Smooth muscle cell (in vitro differentiated cells): ENCODE measurements around the gene RNASE8. TPM values are rescaled to one million over a fixed set of nuclear protein-coding genes. Genes with fewer than 3 reads are reported as not detected.

Experiments used
- DNase-seq: peaks from one replicate; lab custom pipeline; 2025; ENCODE audit not compliant: unreplicated experiment; lab: John Stamatoyannopoulos, UW
- H2AFZ ChIP-seq: fragments of 200-600 bp; sonication (generic); 2 replicates; pipeline ENCODE4 v1.6.0; 2016; ENCODE audit warnings: antibody characterized with exemption, low read depth, mild to moderate bottlenecking
- H3F3A ChIP-seq: fragments of 200-600 bp; sonication (generic); 2 replicates; pipeline ENCODE4 v1.6.0; 2017; ENCODE audit warnings: antibody characterized with exemption, low read depth
- H3K27ac ChIP-seq: fragments of 200-600 bp; sonication (generic); 2 replicates; pipeline ENCODE4 v1.5.1; 2016; ENCODE audit warnings: low read depth, mild to moderate bottlenecking
- H3K27me3 ChIP-seq: fragments of 200-600 bp; sonication (generic); 2 replicates; pipeline ENCODE4 v1.6.1; 2016; ENCODE audit warnings: low read depth, mild to moderate bottlenecking
- H3K36me3 ChIP-seq: fragments of 200-600 bp; sonication (generic); 2 replicates; pipeline ENCODE4 v1.5.1; 2016; ENCODE audit warnings: low read depth
- H3K4me1 ChIP-seq: fragments of 200-600 bp; sonication (generic); 2 replicates; pipeline ENCODE4 v1.5.1; 2016; ENCODE audit warnings: low read depth
- H3K4me2 ChIP-seq: fragments of 200-600 bp; sonication (generic); 2 replicates; pipeline ENCODE4 v1.6.0; 2016; ENCODE audit warnings: mild to moderate bottlenecking
- H3K4me3 ChIP-seq: fragments of 200-600 bp; sonication (generic); 2 replicates; pipeline ENCODE4 v1.5.1; 2016; ENCODE audit warnings: mild to moderate bottlenecking
- H3K79me2 ChIP-seq: fragments of 200-600 bp; sonication (generic); 2 replicates; pipeline ENCODE4 v1.6.0; 2016; ENCODE audit warnings: low read depth, mild to moderate bottlenecking
- H3K9ac ChIP-seq: fragments of 200-600 bp; sonication (generic); 2 replicates; pipeline ENCODE4 v1.6.0; 2016; ENCODE audit warnings: low read depth
- H3K9me3 ChIP-seq: fragments of 200-600 bp; sonication (generic); replicated peaks from 2 replicates; pipeline ENCODE4 v1.5.1; 2016; ENCODE audit warnings: low read depth
- H4K20me1 ChIP-seq: fragments of 200-600 bp; sonication (generic); 2 replicates; pipeline ENCODE4 v1.6.0; 2016; ENCODE audit warnings: low read depth
- CTCF ChIP-seq: fragments of 200-600 bp; sonication (generic); IDR thresholded peaks from 2 replicates; pipeline ENCODE4 v1.5.1; 2017; ENCODE audit warnings: borderline replicate concordance, mild to moderate bottlenecking, antibody characterized with exemption; ENCODE audit not compliant: insufficient read depth, poor library complexity, severe bottlenecking
- WGBS: methylation state at CpG from one replicate; pipeline ENCODE4 v1.1.7; 2016; ENCODE audit warnings: low lambda C conversion rate; 5-methylcytosine and 5-hydroxymethylcytosine counted together
- polyA plus RNA-seq: library from polyadenylated mRNA; unstranded; fragments of >200 nt; fragmentation: Nextera tagmentation; extraction: Ambion mirVana; gene quantifications from 2 replicates; pipeline ENCODE4 v1.2.1, GENCODE V29; 2016
- total RNA-seq: library from RNA; depleted of rRNA; stranded (reverse); fragments of >200 nt; gene quantifications from 2 replicates; pipeline ENCODE4 v1.2.3, GENCODE V29; 2014

Gene RNASE8
- total and polyA plus RNA-seq, 2 experiments from 2014 or later, result not detected

- Histone ChIP-seq H4K20me1 (no peaks in the 10 kb centered on the region), H3K9ac (no peak overlapping the region), H3K4me3 (no peak overlapping the region), H3K27ac (no peak overlapping the region), H3F3A (peaks cover 6% of the 10 kb centered on the region), H3K4me1 (no peaks in the 10 kb centered on the region), H3K9me3 (no peaks in the 10 kb centered on the region), H2AFZ (no peak overlapping the region), H3K79me2 (no peaks in the 10 kb centered on the region), H3K4me2 (no peak overlapping the region), H3K27me3 (no peaks in the 10 kb centered on the region), H3K36me3 (no peaks in the 10 kb centered on the region)
- 93% methylated on average over 4 of the region's 4 CpGs for WGBS
- DNase-seq, result no peak
- no peak for TF ChIP-seq CTCF
These were observed 24.4 kb upstream of the RNASE8 start for GRCh38 chr14:21033133-21033698.

GRCh38 chr14:21034707-21035106 lies 22.9 kb upstream of the RNASE8 start, which contains the start of gene RNASE13:
Gene RNASE13, minus strand, starts transcription at chr14:21034807. Its CDS starts 519 bp downstream, at chr14:21034288.
- H3K36me3 ChIP-seq, result no peaks in the 10 kb centered on the region
- no peaks in the 10 kb centered on the region for H3K79me2 ChIP-seq
- no peaks in the 10 kb centered on the region for H4K20me1 ChIP-seq
- no peaks in the 10 kb centered on the region for H3K9me3 ChIP-seq
- H3K27me3 ChIP-seq, result no peaks in the 10 kb centered on the region
- H3K9ac ChIP-seq, result no peak within 1 kb of the TSS
- no peak within 1 kb of the TSS for H2AFZ ChIP-seq
- H3K4me1 ChIP-seq, result peaks cover 4% of the 10 kb centered on the region
- H3K27ac ChIP-seq, result no peak within 1 kb of the TSS
- no peaks in the 10 kb centered on the region for H3F3A ChIP-seq
- no peak within 1 kb of the TSS for H3K4me3 ChIP-seq
- no peak for DNase-seq
- no peak for TF ChIP-seq CTCF
- 91% methylated on average over 5 of the region's 5 CpGs for WGBS
- H3K4me2 ChIP-seq, result no peak within 1 kb of the TSS

GRCh38 chr14:21036751-21037150 lies 20.9 kb upstream of the RNASE8 start:
- no peaks in the 10 kb centered on the region for H3F3A ChIP-seq
- no peaks in the 10 kb centered on the region for H4K20me1 ChIP-seq
- no peak for DNase-seq
- WGBS, result 92% methylated on average over 7 of the region's 7 CpGs
- no peak overlapping the region for H3K4me2 ChIP-seq
- H3K27me3 ChIP-seq, result no peaks in the 10 kb centered on the region
- no peak overlapping the region for H2AFZ ChIP-seq
- H3K4me1 ChIP-seq, result peaks cover 4% of the 10 kb centered on the region
- no peaks in the 10 kb centered on the region for H3K36me3 ChIP-seq
- H3K79me2 ChIP-seq, result no peaks in the 10 kb centered on the region
- H3K9me3 ChIP-seq, result no peaks in the 10 kb centered on the region
- H3K4me3 ChIP-seq, result no peak overlapping the region
- no peak for TF ChIP-seq CTCF
- H3K27ac ChIP-seq, result no peak overlapping the region
- no peak overlapping the region for H3K9ac ChIP-seq

GRCh38 chr14:21037156-21037555 lies 20.5 kb upstream of the RNASE8 start:
- Histone ChIP-seq H3F3A (no peaks in the 10 kb centered on the region), H2AFZ (no peak overlapping the region), H3K4me2 (no peak overlapping the region), H3K36me3 (no peaks in the 10 kb centered on the region), H3K27ac (no peak overlapping the region), H3K4me3 (no peak overlapping the region), H3K27me3 (no peaks in the 10 kb centered on the region), H3K9ac (no peak overlapping the region), H3K9me3 (no peaks in the 10 kb centered on the region), H4K20me1 (no peaks in the 10 kb centered on the region), H3K79me2 (no peaks in the 10 kb centered on the region), H3K4me1 (peaks cover 4% of the 10 kb centered on the region)
- no peak for DNase-seq
- TF ChIP-seq CTCF, result no peak
- WGBS, result 78% methylated on average over 3 of the region's 3 CpGs
